GM19193 (cell line): ENCODE results near the gene TEAD1.

Experiments used
- POLR2A ChIP-seq: IDR thresholded peaks from 4 replicates; pipeline ENCODE4 v1.6.1; 2011; ENCODE audit not compliant: insufficient read depth, insufficient read length; ENCODE audit errors: extremely low read depth

The TEAD1 gene

DNA sequence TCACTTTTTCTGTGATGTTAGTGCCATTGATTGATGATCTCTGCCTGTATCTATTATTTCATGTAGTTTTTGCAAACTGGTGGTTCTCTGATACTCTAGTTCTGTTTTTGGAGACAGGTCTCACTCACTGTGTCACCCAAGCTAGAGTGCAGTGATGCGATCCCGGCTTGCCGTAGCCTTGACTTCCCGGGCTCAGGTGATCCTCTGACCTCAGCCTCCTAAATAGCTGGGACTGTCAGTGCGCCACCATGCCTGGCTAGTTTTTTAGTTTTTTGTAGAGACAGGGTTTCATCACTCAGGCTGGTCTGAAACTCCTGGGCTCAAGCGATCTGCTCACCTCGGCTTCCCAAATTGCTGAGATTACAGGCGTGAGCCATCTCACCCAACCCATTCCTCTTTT lies 16.4 kb downstream of the TEAD1 start:
- no peak for TF ChIP-seq POLR2A

DNA sequence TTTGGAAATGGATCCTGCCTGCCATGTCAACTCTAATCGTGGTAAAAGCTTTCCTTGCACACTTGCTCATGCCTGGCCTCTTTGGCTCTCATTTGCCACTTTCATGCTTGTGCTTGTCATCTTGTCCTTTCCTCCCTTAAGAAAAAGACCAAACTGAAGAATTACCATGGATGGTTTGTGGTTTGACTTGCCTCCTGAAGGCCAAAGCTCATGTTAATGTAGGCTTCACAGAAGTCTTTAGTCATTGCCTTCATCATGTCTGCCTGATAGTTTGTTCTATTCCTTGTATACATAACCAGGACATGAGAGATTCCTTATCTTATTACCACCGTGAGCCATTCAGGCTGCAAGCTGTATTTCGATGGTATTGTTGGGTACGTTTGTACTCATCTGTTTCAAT lies 17.3 kb downstream of the TEAD1 start:
- TF ChIP-seq POLR2A: no peak

DNA sequence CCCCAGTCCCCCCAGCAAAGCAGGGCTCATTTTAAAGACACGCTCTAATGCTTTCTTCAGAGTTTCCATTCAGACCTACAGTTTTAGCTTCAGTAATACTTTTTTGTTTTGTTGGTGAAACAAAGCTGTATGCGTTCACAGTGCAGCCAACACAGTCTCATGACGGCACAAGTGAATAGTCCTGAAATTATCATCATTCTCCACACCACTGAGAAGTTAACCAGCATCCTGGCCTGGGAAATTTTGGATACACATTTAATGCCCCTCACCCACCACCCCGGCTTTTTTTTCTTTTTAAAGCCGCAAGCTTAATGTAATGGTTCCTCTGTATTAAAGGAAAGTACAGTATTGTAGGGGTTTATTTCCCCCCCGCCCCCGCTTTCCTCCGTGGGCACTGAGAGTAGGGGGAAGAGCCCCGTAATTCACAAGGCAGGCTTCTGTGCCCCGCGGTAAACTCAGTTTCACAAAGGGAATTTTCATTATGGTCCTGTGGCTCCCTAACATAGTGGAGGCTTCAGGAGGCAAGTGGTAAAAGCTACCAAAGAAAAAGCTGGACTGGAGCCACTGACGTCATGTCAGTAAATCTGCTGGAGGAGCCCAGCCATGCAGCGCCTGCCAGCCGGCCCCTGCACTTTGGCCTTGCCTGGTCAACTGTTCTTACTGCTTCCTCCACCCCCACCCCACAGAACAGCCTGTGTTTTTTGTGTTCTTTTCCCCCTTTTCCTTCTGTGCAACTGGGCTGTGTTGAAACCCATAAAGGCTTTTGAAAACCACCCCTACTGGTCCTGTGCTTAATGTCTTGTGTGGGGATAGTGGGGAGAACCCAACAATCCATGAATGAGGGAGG lies 18.2 kb downstream of the TEAD1 start:
- no peak for TF ChIP-seq POLR2A

DNA sequence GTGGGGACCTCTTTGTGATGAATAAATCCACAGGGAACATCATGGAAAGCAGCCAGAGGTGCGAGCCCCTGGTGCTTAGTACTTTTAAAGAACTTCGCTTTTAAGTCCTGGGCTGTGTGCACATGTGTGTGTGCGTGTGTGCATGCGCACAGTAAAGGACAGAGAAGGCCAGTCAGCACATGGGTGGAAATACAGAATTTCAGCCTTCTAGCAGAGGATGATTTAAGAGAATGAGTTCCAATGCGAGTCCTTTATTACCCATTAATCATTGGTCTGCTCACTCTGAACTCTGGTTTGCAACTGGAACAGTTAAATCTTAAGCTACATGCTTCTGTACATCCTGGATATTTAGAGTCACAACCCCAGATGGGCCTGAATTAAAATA lies 18.9 kb downstream of the TEAD1 start:
- TF ChIP-seq POLR2A: no peak

DNA sequence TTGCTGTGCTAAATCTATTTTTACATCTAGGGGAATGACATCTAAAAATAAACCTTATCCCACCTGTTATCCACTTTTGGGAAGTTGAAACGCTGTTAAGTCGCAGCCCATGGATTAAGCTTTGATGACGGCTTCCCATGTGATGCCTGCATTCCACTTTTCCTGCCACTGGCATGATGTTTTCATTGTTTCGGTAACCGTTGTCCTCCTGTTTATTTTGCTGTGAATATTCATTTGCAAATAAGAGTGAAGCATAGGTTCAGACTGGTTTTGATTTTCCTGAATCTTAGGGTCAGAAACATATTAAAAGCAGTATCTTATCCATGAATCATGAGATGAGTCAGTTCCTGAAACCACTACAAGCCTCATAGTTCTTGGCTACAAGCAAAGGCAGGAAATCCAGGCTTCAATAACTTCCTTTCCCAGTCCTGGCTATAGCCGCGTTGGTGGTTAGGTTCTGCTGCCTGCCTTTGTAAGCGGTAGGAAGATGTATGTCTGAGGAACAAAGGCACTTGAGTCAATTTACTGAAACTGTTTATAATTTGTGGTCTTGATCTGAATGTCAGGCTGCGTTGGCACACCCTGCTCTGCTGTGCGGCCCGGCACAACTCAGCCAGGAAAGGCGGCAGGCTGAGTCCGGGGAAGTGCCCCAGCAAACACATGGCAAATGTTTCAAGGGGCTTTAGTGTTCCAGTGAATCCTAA lies 19.4 kb downstream of the TEAD1 start:
- TF ChIP-seq POLR2A: no peak

DNA sequence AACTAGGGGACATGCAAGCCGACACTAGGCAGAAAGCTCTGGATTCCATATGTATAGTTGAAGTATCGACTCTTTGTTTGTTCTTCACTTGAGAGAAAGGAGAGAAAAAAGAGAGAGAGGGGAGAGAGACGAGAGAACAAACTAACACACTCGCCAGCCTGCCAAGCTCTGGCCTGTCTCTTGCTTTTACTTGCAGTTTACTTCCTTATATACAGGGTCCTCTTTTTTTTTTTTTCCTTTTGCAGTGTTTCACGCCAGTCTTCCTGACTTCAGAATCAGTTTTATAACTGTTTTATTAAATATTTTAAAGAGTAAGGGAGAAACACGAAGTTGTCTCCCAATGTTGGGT lies 19.9 kb downstream of the TEAD1 start:
- no peak for TF ChIP-seq POLR2A

DNA sequence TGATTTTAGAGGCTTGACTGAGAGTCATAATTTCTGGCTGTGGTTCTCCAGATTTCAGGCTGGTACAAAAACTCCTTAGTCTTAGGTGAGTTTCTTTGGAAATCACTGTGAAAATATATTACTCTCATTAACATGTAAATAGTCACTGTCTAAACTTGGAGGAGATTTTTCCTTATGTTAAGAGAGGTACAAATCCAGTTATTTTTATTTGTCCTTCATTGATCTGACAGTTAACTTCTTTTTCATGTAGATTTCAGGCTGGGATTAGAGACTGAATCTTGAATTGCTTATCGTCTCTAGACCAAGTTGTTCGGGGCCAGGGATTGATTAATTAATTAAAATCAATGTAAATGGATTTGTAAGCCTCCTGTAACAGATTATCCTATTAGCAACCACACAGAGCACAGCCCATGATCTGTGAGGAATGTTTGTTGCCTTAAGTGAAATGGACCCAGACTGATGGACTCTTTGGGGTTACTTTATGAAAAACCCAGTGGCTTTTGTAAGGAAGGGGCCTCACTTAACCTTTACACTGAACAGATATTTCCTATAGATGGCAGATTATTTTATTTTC lies 21.1 kb downstream of the TEAD1 start:
- TF ChIP-seq POLR2A: no peak

DNA sequence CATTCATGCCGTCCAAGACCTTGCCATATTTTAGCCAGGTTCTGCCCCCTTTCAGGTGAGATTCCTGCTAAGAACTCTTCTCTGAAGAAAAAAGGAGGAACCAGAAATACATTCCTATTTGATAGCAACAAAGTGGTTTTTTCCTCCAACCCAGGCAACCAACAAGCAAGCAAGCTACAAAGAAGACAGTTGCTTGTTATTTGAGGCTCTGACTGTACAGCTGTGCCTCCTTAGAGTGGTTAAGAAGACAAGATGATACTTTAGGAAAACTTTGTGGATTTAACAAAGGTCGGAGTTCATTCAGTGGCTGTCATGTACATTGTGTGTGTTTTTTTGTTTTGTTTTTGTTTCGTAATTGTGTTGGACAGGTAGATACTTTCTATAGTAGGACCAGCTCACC lies 21.7 kb downstream of the TEAD1 start:
- TF ChIP-seq POLR2A: no peak

DNA sequence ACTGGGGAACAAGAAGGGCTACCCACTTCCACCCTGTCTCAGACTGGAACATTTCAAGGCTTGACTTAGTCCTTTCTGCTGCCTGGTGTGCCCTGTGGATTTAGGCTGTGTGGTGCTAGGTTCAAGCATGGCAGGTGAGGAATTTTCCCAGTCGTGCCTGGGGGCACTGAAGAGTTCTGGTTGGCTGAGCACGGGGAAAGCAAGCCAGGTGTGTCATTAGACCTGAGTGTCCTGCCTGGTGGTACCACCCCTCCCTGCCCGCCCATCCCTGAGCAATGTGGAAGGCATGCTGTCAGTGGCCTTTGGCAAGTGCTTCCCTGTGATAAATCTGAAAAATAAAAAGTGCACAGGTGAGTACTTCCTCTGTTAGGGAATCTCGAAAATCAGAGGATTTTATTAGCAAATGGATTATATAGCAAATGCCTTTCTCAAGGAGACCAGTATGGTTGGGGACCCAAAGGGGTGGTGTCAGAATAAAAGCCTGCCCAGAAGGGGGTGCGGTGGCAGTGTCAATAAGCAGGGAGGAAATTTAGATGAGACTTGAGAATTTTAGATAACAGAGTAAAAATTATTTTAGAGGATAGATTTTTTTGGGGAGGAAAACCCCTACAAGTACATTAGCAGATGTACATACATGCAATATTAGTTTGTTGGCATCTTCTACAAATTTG lies 22.8 kb downstream of the TEAD1 start:
- TF ChIP-seq POLR2A: no peak

DNA sequence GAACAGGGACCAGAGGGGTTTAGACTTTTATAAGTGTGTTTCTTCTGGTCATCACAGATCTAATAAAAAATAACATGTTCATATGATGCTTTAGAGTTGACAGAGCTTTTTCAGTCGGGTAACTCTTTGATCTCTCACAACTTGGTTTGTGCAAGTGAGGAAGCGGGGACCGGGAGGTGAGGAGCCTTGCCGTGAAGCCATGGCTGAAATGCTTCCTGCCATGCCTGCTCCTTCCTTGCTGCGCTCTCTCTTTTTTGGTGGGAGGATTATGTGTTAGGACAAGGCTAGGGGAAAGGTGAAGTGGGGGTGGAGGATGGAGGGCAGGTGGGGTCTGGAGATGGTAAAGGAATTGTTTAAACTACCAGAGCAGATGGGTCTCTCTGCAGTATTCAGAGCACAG lies 23.8 kb downstream of the TEAD1 start:
- TF ChIP-seq POLR2A: no peak

DNA sequence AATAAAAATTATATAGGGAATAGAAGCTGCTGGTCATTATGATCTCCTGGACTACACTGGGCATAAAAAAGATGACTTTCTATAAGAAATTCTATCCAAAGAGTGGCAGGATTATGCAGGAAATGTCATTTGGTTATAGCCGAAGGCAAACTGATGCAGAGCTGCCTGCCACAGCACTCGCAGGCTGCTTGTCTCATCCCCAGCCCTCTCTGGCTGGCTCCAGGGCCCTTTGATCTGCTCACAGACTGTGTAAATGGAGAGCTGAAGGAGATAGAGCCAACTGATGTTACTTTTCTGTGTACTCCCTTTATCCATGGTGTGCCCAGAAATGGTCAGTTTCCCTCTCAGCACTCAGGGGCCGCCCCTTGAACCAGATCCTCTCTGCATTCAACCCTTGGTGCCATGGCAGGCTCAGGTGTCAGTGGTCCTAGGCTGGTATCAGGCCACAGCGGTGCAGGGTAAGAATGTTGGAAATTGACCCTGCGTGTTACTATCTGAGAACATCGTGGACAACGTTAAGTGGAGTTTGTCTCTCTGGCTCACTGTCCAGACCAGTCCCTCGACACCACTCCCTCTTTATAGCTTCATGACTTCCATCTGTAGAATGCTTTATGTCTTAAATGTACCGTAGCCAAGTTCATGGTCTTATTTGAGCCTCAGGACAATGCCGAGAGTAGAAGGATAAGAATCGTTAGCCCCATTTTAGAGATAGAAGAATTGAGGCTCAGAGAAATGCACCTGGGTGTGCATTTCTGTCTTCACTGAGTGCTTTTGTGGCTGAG lies 27.8 kb downstream of the TEAD1 start:
- no peak for TF ChIP-seq POLR2A

DNA sequence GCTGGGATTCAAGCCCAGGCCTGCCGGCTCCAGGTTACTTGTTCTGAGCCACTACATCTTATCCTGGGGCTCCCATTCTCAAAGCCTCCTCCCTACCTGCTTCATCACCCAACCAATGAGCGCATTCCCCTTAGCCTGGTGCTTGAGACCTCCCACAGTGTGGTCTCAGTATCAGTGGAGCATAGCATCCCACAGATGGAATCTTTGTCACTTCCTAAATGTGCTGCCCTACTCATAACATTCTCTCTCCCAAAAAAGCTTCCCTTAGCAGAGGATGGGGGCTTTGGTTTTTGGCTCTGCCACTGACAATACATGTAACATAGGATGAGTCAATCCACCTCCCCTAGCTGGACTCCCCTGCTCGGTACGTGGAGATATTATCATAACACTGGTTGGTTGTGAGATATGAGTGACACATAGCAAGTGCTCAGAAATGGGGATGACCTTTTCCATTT lies 28.8 kb downstream of the TEAD1 start:
- no peak for TF ChIP-seq POLR2A

DNA sequence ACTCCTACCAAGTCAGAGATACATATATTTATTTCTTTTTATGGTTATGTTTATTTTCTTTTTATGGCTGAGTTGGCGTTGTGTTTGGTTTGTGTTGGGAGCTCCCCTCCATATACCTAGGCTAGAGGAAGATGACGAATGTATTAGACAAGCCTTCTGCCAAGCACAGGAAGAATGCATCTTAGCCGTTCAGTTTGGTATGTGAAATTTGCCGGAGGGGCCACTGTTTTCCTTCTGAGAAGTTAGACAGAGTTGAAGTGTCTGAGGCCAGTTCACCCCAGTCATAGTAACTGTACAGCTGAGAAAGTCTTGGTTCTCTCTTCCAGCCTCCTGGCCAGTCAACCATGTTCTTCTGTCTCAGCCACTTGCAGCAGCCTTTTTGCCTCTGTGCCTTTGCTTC lies 29.8 kb downstream of the TEAD1 start:
- no peak for TF ChIP-seq POLR2A

DNA sequence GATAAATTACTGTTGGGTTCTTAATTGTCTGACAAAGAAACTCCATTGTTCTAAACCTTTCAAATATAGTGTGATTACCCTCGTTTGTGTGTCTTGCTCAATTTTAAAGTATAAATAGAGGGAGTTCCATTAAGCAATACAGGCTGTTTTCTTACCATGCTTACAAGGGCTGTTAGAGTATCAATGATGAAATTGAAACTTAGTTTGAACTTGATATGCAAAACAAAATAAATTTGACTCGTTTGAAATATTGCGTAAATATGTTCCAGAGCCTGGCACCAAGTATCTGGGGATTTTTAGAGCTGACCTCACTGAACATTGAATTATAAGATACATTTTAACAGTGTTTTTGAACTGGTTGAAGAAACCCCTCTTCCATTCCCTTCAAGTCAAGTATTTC lies 31.7 kb downstream of the TEAD1 start:
- TF ChIP-seq POLR2A: no peak
